Measurements from ENCODE around the gene ZMYND8.
A peak's percentile ranks its signal among the peaks of the same experiment; 100 is the strongest.

The ZMYND8 gene

GRCh38 chr20:47258745-47259695, 97.5 kb downstream of the ZMYND8 start:
- no peak for TF ChIP-seq CTCF (conservative IDR thresholded peaks at IDR 0.05; ENCODE audit: low read length)
- DNase-seq (ENCODE audit: low read depth) = peak; percentile 34

GRCh38 chr20:47257771-47258170, 98.7 kb downstream of the ZMYND8 start:
- no peak overlapping the region for H3K4me3 ChIP-seq (ENCODE audit: low read length)
- no peak for TF ChIP-seq CTCF (conservative IDR thresholded peaks at IDR 0.05; ENCODE audit: low read length)
- DNase-seq (ENCODE audit: low read depth) = no peak

More at GRCh38 chr20:47258745-47259695, 97.5 kb downstream of the ZMYND8 start:
- H3K4me3 ChIP-seq (ENCODE audit: low read length) = no peak overlapping the region

DNA sequence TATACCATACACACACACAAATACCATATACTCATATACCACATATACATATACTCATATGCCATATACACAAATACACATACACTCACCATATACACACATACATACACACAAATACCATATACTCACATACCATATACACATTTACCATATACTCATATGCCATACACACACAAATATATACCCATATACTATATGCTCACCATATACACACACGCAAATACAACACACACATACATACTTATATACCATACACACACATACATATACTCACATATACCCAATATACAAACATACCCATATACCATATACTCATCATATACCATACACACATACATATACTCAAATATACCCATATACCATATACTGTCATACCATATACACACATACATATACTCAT, 99.2 kb downstream of the ZMYND8 start:
- DNase-seq (ENCODE audit: low read depth) = no peak
- no peak for TF ChIP-seq CTCF (conservative IDR thresholded peaks at IDR 0.05; ENCODE audit: low read length)
- no peak overlapping the region for H3K4me3 ChIP-seq (ENCODE audit: low read length)

DNA sequence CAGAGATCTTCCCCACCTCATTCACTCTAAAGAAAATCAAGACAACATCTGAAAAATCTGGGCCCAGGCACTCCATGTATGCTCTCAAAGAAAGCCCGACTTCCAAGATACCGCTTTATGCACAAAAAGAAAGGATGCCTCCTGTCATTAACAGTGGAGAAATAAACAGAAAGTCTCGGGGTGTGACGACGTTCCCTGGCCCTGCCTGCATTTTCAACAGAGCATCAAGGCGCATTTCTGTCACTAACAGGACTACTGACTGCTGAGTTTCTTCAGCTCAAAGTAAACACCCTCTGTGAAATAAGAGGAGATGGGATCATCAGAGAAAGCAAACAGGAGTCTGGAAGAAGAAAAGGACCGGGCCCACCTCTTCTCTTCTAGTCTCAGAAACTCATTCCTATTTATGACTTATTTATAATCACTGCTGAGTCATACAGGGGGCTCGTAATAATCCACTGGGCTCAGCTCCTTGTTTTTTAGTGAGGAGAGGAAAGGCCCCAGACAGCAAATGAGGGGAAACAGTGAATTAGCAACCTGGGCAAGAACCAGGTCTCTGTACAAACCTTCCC, 99.7 kb downstream of the ZMYND8 start:
- no peak for TF ChIP-seq CTCF (conservative IDR thresholded peaks at IDR 0.05; ENCODE audit: low read length)
- no peak for DNase-seq (ENCODE audit: low read depth)
- H3K4me3 ChIP-seq (ENCODE audit: low read length) = no peak overlapping the region

DNA sequence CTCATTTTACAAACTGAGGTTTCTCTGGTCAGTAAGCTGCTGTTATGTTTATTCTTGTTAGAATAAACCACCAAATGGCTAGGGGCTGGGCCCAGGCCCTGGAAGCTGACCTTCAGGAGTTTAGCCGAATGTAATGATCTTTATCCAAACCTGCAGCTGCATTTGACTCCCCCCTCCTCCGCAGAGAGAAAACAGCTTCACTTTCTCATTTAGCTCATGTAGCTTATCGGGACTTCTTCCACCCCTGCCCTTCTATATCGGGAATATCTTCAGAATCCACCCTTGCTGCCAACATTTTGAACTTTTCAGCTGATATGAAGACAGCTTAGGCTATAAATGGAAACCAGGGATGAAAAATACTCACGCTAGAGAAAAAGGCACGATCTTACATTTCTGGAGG, 102.6 kb downstream of the ZMYND8 start:
- TF ChIP-seq CTCF (conservative IDR thresholded peaks at IDR 0.05; ENCODE audit: low read length) = no peak
- no peak overlapping the region for H3K4me3 ChIP-seq (ENCODE audit: low read length)
- no peak for DNase-seq (ENCODE audit: low read depth)

DNA sequence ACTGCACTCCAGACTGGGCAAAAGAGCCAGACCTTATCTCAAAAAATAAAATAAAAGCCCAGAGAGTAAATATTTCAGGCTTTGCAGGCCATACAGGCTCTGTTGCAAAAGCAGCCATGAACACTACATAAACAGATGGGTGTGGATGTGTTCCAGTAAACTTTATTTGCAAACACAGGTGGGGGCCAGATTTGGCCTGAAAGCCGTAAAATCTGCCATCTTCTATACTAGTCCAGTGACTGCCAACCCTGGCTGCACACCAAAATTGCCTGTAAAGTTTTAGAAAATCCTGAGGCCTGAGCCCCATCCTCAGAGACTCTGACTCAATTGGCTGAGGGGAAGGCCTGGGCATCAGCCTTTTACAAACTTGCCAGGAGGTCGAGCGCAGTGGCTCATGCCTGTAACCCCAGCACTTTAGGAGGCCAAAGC, 103.6 kb downstream of the ZMYND8 start:
- DNase-seq (ENCODE audit: low read depth) = no peak
- no peak overlapping the region for H3K4me3 ChIP-seq (ENCODE audit: low read length)
- no peak for TF ChIP-seq CTCF (conservative IDR thresholded peaks at IDR 0.05; ENCODE audit: low read length)
